Measurements from ENCODE around the gene TRERF1. TPM values are rescaled to one million over a fixed set of nuclear protein-coding genes. Genes with fewer than 3 reads are reported as not detected.
A peak's percentile ranks its signal among the peaks of the same experiment; 100 is the strongest.

Gene TRERF1
- total RNA-seq, 1 experiment from 2014 or later = 22.3 TPM

DNA sequence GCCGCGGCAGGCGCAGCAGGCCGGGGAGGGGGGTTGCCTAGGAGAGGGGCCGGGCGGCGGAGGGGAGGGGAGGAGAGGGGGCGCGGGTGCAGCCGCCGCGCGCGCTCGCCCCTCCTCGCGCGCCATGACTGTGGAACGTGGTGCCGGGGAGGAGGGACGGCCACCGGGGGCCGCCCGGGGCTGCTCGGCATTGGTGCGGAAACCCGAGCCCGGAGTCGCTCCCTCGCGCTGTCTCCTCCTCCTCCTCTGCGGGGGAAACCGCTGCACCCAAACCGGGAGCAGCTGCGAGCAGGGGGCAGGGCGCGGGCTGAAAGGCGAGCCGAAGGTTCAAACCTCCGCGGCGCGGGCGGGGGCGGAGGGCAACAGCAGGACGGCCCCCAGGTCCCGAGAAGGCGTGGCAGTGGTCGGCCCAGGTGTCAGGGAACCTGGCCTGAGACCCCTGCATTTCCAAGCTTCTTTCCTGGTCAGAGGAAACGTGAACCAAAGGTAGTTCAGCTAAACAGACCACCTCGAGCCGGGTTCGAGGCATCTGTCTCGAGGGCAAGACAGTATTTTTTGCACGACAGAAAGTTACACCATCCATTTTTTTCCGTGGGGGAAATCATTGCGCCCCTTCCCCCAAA is 1.4 kb upstream of the TRERF1 start:
- POLR2A ChIA-PET = interaction anchor here (0.5 to 3.2 kb wide), 9 partner anchors 9 to 778 kb away, joined by 3 to 26 read pairs (median 8); partner anchors contain the start of gene UBR2
- peak overlapping the region; percentile 84 for H3K27ac Mint-ChIP-seq
- TF ChIP-seq TEAD1 (CRISPR knock-in tag; IDR thresholded peaks at IDR 0.05) (no peak; the same call in 1 of the 2 replicates), ZNF532 (CRISPR knock-in tag; IDR thresholded peaks at IDR 0.05; ENCODE audit: borderline replicate concordance) (no peak), CBFB (CRISPR knock-in tag; IDR thresholded peaks at IDR 0.05; ENCODE audit: low read depth) (no peak), E2F5 (CRISPR knock-in tag; IDR thresholded peaks at IDR 0.05) (peak; percentile 68; the same call in 1 of the 2 replicates), HMGXB4 (CRISPR knock-in tag; IDR thresholded peaks at IDR 0.05) (no peak; the same call in 1 of the 2 replicates), ZNF423 (CRISPR knock-in tag; IDR thresholded peaks at IDR 0.05) (peak; percentile 37; the same call in 1 of the 2 replicates), FOXK1 (CRISPR knock-in tag; IDR thresholded peaks at IDR 0.05) (peak; percentile 80), ZNF263 (CRISPR knock-in tag; IDR thresholded peaks at IDR 0.05; ENCODE audit: low read depth) (peak; percentile 45; the same call in 1 of the 2 replicates), NR2C2 (CRISPR knock-in tag; IDR thresholded peaks at IDR 0.05) (no peak), ETV6 (CRISPR knock-in tag; IDR thresholded peaks at IDR 0.05) (0 out of 2 replicates have a peak, but pooled peaks have one; percentile 20), KAT7 (CRISPR knock-in tag; IDR thresholded peaks at IDR 0.05; ENCODE audit: borderline replicate concordance) (no peak), ZNF281 (CRISPR knock-in tag; IDR thresholded peaks at IDR 0.05) (peak; percentile 85), ESRRA (CRISPR knock-in tag; IDR thresholded peaks at IDR 0.05; ENCODE audit: borderline replicate concordance) (no peak), SP1 (CRISPR knock-in tag; conservative IDR thresholded peaks at IDR 0.05) (peak; percentile 85), ZNF671 (CRISPR knock-in tag; IDR thresholded peaks at IDR 0.05) (no peak), ZNF416 (CRISPR knock-in tag; IDR thresholded peaks at IDR 0.05) (no peak), EMX1 (CRISPR knock-in tag; IDR thresholded peaks at IDR 0.05) (no peak)
- TF ChIP-seq, protein P1, sequence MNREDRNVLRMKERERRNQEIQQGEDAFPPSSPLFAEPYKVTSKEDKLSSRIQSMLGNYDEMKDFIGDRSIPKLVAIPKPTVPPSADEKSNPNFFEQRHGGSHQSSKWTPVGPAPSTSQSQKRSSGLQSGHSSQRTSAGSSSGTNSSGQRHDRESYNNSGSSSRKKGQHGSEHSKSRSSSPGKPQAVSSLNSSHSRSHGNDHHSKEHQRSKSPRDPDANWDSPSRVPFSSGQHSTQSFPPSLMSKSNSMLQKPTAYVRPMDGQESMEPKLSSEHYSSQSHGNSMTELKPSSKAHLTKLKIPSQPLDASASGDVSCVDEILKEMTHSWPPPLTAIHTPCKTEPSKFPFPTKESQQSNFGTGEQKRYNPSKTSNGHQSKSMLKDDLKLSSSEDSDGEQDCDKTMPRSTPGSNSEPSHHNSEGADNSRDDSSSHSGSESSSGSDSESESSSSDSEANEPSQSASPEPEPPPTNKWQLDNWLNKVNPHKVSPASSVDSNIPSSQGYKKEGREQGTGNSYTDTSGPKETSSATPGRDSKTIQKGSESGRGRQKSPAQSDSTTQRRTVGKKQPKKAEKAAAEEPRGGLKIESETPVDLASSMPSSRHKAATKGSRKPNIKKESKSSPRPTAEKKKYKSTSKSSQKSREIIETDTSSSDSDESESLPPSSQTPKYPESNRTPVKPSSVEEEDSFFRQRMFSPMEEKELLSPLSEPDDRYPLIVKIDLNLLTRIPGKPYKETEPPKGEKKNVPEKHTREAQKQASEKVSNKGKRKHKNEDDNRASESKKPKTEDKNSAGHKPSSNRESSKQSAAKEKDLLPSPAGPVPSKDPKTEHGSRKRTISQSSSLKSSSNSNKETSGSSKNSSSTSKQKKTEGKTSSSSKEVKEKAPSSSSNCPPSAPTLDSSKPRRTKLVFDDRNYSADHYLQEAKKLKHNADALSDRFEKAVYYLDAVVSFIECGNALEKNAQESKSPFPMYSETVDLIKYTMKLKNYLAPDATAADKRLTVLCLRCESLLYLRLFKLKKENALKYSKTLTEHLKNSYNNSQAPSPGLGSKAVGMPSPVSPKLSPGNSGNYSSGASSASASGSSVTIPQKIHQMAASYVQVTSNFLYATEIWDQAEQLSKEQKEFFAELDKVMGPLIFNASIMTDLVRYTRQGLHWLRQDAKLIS (CRISPR knock-in tag; IDR thresholded peaks at IDR 0.05; ENCODE audit: borderline replicate concordance) = no peak; the same call in 1 of the 2 replicates
- TF ChIP-seq, protein P2, sequence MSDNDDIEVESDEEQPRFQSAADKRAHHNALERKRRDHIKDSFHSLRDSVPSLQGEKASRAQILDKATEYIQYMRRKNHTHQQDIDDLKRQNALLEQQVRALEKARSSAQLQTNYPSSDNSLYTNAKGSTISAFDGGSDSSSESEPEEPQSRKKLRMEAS (CRISPR knock-in tag; IDR thresholded peaks at IDR 0.05) = peak; percentile 49; the same call in 1 of the 2 replicates
- TF ChIP-seq, protein P3, sequence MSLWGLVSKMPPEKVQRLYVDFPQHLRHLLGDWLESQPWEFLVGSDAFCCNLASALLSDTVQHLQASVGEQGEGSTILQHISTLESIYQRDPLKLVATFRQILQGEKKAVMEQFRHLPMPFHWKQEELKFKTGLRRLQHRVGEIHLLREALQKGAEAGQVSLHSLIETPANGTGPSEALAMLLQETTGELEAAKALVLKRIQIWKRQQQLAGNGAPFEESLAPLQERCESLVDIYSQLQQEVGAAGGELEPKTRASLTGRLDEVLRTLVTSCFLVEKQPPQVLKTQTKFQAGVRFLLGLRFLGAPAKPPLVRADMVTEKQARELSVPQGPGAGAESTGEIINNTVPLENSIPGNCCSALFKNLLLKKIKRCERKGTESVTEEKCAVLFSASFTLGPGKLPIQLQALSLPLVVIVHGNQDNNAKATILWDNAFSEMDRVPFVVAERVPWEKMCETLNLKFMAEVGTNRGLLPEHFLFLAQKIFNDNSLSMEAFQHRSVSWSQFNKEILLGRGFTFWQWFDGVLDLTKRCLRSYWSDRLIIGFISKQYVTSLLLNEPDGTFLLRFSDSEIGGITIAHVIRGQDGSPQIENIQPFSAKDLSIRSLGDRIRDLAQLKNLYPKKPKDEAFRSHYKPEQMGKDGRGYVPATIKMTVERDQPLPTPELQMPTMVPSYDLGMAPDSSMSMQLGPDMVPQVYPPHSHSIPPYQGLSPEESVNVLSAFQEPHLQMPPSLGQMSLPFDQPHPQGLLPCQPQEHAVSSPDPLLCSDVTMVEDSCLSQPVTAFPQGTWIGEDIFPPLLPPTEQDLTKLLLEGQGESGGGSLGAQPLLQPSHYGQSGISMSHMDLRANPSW (CRISPR knock-in tag; conservative IDR thresholded peaks at IDR 0.05; ENCODE audit: low read depth) = no peak

More for the DNA sequence above, 1.4 kb upstream of the TRERF1 start:
- ATAC-seq (peak; percentile 66), DNase-seq (ENCODE audit: low spot score) (peak; percentile 92)
- CTCF ChIA-PET = interaction anchor here (0.6 to 5.3 kb wide), 15 partner anchors 10 to 718 kb away, joined by 3 to 60 read pairs (median 3); partner anchors contain the start of gene CNPY3
- H3K36me3 Mint-ChIP-seq = no peaks in the 10 kb centered on the region; the same call in 1 of the 2 replicates
- peaks cover 4% of the 10 kb centered on the region for H3K27me3 Mint-ChIP-seq (ENCODE audit: low read depth)
- H3K4me1 Mint-ChIP-seq = peaks cover 43% of the 10 kb centered on the region
- peak overlapping the region; percentile 100 for H3K4me3 Mint-ChIP-seq
- H3K9me3 Mint-ChIP-seq = no peaks in the 10 kb centered on the region

Data from WTC11 (cell line).